ENCODE measurements around the gene RRP9.
"Not testable (repeated sequence)": the region's sequence is repeated elsewhere in the genome, so short reads cannot be mapped to it uniquely, and the experiment has no call there.

DNA sequence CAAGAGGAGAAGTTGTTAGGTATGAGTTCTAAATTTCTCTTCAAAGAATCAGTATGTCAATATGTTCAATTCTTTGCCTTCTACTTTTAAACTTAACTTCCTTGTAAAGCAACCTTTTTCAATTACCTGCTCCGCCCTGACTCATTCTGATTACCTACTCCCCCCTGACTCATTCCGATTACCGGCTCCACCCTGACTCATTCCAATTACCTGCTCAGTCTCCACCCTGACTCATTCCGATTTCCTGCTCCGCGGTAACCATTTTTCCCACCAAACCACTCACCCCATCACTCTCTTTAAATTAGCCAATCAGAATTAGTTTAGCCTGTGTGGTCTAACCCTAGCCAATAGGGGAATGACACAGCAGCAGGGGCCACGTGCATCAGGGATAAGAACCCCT is 39.3 kb downstream of the RRP9 start:
- not testable (repeated sequence) for TF ChIP-seq POLR2A, POLR2AphosphoS5, TAF1, SPI1, POU2F2 (IDR thresholded peaks at IDR 0.05; ENCODE audit: low read depth, low read length)
